GM23338 (cell line): ENCODE results near the gene SH3BP4. TPM values are rescaled to one million over a fixed set of nuclear protein-coding genes. Genes with fewer than 3 reads are reported as not detected.

Source experiments
- EZH2phosphoT487 ChIP-seq: fragments of 200-600 bp; sonication (generic); IDR thresholded peaks from one replicate; pipeline ENCODE4 v1.8.1; 2018; ENCODE audit warnings: antibody characterized with exemption; ENCODE audit not compliant: unreplicated experiment
- JUNB ChIP-seq: IDR thresholded peaks from one replicate; pipeline ENCODE4 v1.6.1; 2016; ENCODE audit warnings: antibody characterized with exemption; ENCODE audit not compliant: unreplicated experiment
- NANOG ChIP-seq: IDR thresholded peaks from 2 replicates; pipeline ENCODE4 v1.6.1; 2016; ENCODE audit warnings: antibody characterized with exemption, borderline replicate concordance
- POLR2AphosphoS5 ChIP-seq: IDR thresholded peaks from 2 replicates; pipeline ENCODE4 v1.6.1; 2016; ENCODE audit warnings: antibody characterized with exemption, low read depth
- STAT1 ChIP-seq: IDR thresholded peaks from one replicate; pipeline ENCODE4 v1.6.1; 2016; ENCODE audit warnings: antibody characterized with exemption; ENCODE audit not compliant: unreplicated experiment
- ZNF114 ChIP-seq: fragments of 250-450 bp; sonication (Bioruptor Pico); IDR thresholded peaks from 2 replicates; pipeline ENCODE4 v1.5.0; 2020; ENCODE audit warnings: mild to moderate bottlenecking, moderate library complexity
- ZNF331 ChIP-seq: fragments of 250-450 bp; sonication (Bioruptor Pico); IDR thresholded peaks from 2 replicates; pipeline ENCODE4 v1.5.0; 2020; ENCODE audit warnings: low read depth, mild to moderate bottlenecking, moderate library complexity
- polyA plus RNA-seq: library from polyadenylated mRNA; unstranded; fragments of >200 nt; fragmentation: Nextera tagmentation; extraction: Ambion mirVana; gene quantifications from 2 replicates; pipeline ENCODE4 v1.2.1, GENCODE V29; 2016
- total RNA-seq: library from RNA; depleted of rRNA; stranded (reverse); fragments of >200 nt; shearing (Covaris generic); gene quantifications from 2 replicates; pipeline ENCODE4 v1.2.3, GENCODE V29; 2014
- TF ChIP-seq, protein P1 (sequence below): fragments of 250-450 bp; sonication (Bioruptor Pico); IDR thresholded peaks from 2 replicates; pipeline ENCODE4 v1.5.0; 2020; ENCODE audit warnings: mild to moderate bottlenecking, moderate library complexity
- TF ChIP-seq, protein P2 (sequence below): IDR thresholded peaks from one replicate; pipeline ENCODE4 v1.6.1; 2018; ENCODE audit warnings: antibody characterized with exemption; ENCODE audit not compliant: unreplicated experiment

The SH3BP4 gene
- total and polyA plus RNA-seq, 2 experiments from 2014 or later: 15.6 to 50.9 TPM

DNA sequence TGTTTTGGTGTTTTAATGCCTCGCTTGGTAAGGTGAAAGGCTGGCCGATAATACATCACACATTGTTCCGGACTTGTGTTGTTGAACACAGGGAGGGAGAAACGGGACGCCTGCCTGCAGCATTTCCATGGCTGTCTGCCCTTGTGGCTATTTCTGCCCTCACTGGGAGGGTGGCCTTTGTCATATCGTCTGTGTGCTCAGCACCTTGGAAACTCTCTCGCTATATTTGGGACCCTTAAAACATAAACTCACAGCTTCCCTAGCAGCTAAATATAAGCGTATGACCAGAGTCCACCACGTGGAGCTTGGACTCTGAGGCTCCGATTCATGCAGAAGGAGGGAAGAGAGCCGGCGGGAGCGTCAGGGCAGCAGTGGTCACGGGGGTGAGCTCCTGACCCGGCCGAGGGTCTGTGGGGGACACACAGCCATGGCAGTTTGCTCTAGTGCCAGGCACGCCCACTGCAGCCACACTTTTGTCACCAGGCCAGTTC, 111.7 kb downstream of the SH3BP4 start (continued):
- TF ChIP-seq, protein P1, sequence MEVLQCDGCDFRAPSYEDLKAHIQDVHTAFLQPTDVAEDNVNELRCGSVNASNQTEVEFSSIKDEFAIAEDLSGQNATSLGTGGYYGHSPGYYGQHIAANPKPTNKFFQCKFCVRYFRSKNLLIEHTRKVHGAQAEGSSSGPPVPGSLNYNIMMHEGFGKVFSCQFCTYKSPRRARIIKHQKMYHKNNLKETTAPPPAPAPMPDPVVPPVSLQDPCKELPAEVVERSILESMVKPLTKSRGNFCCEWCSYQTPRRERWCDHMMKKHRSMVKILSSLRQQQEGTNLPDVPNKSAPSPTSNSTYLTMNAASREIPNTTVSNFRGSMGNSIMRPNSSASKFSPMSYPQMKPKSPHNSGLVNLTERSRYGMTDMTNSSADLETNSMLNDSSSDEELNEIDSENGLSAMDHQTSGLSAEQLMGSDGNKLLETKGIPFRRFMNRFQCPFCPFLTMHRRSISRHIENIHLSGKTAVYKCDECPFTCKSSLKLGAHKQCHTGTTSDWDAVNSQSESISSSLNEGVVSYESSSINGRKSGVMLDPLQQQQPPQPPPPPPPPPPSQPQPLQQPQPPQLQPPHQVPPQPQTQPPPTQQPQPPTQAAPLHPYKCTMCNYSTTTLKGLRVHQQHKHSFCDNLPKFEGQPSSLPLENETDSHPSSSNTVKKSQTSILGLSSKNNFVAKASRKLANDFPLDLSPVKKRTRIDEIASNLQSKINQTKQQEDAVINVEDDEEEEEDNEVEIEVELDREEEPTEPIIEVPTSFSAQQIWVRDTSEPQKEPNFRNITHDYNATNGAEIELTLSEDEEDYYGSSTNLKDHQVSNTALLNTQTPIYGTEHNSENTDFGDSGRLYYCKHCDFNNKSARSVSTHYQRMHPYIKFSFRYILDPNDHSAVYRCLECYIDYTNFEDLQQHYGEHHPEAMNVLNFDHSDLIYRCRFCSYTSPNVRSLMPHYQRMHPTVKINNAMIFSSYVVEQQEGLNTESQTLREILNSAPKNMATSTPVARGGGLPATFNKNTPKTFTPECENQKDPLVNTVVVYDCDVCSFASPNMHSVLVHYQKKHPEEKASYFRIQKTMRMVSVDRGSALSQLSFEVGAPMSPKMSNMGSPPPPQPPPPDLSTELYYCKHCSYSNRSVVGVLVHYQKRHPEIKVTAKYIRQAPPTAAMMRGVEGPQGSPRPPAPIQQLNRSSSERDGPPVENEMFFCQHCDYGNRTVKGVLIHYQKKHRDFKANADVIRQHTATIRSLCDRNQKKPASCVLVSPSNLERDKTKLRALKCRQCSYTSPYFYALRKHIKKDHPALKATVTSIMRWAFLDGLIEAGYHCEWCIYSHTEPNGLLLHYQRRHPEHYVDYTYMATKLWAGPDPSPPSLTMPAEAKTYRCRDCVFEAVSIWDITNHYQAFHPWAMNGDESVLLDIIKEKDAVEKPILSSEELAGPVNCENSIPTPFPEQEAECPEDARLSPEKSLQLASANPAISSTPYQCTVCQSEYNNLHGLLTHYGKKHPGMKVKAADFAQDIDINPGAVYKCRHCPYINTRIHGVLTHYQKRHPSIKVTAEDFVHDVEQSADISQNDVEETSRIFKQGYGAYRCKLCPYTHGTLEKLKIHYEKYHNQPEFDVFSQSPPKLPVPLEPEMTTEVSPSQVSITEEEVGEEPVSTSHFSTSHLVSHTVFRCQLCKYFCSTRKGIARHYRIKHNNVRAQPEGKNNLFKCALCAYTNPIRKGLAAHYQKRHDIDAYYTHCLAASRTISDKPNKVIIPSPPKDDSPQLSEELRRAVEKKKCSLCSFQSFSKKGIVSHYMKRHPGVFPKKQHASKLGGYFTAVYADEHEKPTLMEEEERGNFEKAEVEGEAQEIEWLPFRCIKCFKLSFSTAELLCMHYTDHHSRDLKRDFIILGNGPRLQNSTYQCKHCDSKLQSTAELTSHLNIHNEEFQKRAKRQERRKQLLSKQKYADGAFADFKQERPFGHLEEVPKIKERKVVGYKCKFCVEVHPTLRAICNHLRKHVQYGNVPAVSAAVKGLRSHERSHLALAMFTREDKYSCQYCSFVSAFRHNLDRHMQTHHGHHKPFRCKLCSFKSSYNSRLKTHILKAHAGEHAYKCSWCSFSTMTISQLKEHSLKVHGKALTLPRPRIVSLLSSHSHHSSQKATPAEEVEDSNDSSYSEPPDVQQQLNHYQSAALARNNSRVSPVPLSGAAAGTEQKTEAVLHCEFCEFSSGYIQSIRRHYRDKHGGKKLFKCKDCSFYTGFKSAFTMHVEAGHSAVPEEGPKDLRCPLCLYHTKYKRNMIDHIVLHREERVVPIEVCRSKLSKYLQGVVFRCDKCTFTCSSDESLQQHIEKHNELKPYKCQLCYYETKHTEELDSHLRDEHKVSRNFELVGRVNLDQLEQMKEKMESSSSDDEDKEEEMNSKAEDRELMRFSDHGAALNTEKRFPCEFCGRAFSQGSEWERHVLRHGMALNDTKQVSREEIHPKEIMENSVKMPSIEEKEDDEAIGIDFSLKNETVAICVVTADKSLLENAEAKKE: no peak
- TF ChIP-seq POLR2AphosphoS5 (no peak), EZH2phosphoT487 (no peak), JUNB (no peak), ZNF331 (CRISPR knock-in tag) (no peak), ZNF114 (CRISPR knock-in tag) (no peak), STAT1 (no peak), NANOG (no peak)
- TF ChIP-seq, protein P2, sequence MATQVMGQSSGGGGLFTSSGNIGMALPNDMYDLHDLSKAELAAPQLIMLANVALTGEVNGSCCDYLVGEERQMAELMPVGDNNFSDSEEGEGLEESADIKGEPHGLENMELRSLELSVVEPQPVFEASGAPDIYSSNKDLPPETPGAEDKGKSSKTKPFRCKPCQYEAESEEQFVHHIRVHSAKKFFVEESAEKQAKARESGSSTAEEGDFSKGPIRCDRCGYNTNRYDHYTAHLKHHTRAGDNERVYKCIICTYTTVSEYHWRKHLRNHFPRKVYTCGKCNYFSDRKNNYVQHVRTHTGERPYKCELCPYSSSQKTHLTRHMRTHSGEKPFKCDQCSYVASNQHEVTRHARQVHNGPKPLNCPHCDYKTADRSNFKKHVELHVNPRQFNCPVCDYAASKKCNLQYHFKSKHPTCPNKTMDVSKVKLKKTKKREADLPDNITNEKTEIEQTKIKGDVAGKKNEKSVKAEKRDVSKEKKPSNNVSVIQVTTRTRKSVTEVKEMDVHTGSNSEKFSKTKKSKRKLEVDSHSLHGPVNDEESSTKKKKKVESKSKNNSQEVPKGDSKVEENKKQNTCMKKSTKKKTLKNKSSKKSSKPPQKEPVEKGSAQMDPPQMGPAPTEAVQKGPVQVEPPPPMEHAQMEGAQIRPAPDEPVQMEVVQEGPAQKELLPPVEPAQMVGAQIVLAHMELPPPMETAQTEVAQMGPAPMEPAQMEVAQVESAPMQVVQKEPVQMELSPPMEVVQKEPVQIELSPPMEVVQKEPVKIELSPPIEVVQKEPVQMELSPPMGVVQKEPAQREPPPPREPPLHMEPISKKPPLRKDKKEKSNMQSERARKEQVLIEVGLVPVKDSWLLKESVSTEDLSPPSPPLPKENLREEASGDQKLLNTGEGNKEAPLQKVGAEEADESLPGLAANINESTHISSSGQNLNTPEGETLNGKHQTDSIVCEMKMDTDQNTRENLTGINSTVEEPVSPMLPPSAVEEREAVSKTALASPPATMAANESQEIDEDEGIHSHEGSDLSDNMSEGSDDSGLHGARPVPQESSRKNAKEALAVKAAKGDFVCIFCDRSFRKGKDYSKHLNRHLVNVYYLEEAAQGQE: no peak
